ENCODE results near the gene SH3GLB2.

The SH3GLB2 gene

DNA sequence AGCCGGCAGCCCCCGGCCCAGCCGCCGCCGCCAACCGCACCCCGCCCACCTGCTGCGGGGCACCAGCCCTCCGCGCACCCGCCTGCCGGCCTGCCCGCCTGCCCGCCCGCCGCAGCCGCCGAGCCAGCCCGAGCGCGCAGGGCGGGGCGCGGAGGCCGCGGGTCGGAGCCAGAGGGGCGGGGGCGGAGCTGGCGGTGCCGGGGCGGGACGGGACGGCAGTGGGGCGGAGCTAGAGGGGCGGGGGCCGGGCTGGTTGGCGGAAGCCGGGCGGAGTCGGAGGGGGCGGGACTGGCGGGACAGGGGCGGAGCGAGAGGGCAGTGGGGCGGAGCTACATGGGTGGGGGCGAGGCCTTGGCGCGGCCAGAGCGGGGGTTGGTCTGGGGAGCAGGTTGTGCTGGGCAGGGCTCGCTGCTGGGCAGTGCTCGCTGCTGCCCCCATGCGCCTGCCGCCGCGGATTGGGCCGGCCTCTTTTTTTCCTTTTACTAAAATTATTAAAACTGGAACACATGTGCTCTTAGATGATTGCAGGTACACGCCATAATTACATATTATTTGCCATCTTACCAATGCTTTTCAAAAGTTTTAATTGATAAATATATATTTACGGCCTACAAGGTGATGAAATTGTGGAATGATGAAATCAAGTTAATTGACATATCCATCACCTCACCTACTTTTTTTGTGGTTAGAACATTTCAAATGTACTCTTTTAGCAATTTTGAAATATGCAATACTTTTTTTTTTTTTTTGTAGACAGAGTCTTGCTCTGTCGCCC is at the start of gene SH3GLB2:
Gene SH3GLB2 (minus strand): TSS at position 140 of the 775 bp plus-strand sequence. CDS start 177 bp downstream, outside the sequence.
- peak; percentile 60 for DNase-seq (ENCODE audit: low read depth)

DNA sequence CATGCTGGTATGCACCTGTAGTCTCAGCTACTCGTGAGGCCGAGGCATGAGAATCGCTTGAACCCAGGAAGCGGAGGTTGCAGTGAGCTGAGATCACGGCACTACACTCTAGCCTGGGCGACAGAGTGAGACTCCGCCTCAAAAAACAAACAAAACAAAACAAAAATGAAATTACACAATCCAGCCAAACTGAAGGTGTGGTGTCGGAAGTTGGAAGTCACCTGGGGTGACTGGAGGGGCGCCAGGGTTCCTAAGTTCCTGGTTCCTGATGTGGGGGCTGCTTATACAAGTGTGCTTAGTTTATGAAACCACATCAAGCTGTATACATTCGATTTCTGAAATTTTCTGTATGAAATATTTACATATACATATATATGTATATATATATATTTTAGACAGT is 49.1 kb upstream of the SH3GLB2 start:
- DNase-seq (ENCODE audit: low read depth) = no peak

DNA sequence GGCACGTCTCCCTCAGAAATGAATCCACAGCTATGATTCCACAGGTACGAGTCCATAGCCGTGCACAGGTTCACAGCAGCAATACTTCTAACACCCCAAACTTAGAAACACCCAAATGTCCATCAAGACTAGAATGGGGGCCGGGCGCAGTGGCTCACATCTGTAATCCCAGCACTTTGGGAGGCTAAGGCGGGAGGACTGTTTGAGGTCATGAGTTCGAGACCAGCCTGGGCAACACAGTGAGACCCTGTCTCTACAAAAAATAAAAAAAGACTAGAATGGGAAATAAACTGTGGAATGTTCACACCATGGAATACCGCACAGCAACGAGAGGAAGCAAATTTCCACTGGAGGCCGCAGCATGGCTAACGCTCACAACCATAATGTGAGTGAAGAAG is 48.5 kb upstream of the SH3GLB2 start:
- no peak for DNase-seq (ENCODE audit: low read depth)

DNA sequence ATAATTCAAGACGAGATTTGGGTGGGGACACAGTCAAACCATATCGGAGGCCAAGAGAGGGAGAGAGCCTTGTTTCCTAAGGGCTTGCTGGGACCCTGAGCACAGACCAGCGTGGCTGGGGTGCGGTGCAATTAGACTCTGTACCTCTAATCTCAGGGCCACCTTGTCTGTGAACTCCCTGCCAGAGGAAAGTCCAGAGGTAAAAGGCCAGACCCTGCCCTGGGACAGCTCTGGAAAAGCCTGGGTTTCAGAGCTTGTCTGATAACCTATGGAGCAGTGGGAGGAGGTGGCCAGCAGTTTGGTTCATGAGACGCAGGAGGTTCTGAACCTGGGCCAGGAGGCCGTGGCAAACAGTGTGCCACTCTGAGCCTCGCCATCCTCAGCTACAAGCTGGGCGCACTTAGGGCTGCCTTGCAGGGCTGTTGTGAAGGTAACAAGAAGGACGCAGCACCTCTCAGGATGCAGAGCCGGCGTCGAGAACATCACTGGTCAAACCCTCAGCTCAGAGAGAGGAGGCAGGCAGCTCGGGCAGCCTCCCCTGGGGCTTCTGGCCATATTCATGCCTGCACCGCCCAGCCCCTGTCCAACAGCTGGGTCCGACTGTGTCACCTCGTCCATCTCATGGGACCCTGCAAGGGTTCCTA is 48.0 kb upstream of the SH3GLB2 start:
- no peak for DNase-seq (ENCODE audit: low read depth)

DNA sequence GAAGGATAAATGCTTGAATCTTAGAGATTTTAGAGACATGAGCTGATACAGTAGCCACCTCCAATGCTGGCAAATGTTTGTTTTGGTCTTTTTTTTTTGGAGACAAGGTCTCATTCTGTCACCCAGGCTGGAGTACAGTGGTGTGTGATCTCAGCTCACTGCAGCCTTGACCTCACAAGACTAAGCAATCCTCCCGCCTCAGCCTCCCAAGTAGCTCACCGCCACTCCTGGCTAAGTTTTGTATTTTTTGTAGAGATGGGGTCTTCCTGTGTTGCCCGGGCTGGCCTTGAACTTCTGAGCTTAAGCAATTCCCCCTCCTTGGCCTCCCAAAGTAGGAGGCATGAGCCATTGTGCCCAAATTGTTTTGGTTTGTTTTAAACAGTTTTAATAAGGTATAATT is 46.0 kb upstream of the SH3GLB2 start:
- DNase-seq (ENCODE audit: low read depth) = no peak

DNA sequence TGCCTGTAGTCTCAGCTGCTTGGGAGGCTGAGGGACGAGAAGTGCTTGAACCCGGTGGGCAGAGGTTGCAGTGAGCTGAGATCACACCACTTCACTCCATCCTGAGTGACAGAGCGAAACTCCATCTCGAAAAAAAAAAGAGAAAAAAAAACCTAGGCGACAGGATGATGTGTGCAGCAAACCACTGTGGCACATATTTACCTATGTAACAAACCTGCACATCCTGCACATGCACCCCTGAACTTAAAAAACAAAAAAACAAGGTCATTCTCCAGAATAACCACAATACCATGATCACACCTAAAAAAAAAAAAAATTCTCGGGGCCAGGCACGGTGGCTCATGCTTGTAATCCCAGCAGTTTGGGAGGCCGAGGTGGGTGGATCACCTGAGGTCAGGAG is 45.3 kb upstream of the SH3GLB2 start:
- no peak for DNase-seq (ENCODE audit: low read depth)

DNA sequence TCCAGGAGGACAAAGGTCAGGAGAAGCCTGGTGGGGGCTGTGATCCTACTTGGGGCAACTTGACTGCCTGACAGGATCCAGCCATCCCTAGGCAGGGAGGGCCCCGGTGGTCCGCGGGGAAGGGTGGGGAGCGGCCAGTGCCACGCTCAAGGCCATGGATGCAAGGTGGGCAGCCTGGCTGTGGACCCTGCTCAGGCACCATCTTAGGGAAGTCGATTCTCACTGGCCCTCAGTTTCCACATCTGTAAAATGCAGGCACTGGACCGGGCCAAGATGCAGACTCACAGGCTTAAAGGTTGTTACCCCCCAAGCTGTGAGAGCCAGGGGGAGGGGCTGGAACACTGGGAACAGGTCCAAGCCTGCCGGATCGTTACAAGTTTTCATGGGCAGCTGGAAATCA is 44.0 kb upstream of the SH3GLB2 start:
- DNase-seq (ENCODE audit: low read depth) = no peak

DNA sequence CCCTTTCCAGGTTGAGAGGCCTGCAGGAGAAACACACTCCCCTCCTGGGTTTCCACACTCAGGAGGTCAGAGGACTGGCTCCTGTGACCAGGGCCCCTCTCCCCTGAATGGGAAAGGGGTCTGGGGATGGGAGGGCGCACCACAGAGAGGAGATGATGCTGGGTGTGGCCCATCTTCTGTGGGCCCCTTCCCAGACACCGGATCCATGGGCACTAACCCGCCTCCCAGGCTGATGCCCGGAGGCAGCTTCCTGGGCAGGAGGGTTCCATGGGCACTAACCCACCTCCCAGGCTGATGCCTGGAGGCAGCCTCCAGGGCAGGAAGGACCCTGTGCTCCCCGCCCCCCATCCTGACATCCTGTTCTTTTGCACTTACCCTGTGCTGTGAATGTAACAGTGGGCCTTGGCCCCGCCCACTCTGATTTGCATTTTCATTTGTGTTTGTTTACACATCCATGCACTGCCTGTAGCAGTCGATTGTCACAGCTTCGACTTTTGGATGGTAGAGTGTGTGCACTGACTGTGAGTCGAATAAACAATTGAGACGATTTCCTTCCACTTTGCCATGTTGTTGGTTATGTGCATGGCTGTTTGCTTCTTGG is 43.5 kb upstream of the SH3GLB2 start:
- no peak for DNase-seq (ENCODE audit: low read depth)

DNA sequence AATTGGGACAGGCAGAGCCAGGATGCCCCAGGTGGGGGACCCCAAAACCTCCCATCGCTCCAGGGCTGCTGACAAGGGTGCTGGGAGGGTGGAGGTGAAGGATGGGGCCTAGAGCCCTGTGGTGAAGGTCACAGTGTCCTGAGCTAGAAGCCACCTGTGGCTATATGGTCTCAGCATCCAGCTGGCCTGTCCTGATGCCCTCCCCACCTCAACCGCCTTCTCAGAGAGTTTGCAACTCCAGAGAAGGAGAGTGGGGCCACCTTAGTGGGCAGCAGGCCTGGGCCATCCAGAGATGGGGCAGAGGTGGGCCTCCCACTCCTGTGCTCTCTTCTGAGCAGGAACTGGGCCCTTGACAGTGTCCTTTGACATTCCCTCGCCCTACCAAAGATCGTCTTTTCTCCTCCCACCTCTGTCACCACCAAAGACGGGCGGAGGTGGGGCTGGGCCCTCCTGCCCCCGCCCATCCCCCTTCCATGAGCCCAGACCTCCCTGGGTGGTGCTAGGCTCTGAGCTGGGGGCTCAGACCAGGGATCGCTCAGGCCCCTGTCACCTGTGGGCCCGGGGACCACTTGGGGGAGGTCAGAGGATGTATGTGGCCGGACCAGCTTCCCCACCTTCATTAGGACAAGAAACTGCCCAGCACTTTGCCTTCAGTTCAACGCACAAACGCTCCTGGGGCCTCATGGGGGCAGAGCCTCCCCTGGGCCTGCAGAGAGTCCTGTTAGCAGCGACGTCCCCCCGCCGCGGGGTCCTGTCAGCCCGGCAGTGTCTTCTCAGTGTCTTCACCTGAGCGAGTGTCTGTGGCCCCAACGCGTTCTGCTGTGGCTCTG is 42.8 kb upstream of the SH3GLB2 start:
- no peak for DNase-seq (ENCODE audit: low read depth)

DNA sequence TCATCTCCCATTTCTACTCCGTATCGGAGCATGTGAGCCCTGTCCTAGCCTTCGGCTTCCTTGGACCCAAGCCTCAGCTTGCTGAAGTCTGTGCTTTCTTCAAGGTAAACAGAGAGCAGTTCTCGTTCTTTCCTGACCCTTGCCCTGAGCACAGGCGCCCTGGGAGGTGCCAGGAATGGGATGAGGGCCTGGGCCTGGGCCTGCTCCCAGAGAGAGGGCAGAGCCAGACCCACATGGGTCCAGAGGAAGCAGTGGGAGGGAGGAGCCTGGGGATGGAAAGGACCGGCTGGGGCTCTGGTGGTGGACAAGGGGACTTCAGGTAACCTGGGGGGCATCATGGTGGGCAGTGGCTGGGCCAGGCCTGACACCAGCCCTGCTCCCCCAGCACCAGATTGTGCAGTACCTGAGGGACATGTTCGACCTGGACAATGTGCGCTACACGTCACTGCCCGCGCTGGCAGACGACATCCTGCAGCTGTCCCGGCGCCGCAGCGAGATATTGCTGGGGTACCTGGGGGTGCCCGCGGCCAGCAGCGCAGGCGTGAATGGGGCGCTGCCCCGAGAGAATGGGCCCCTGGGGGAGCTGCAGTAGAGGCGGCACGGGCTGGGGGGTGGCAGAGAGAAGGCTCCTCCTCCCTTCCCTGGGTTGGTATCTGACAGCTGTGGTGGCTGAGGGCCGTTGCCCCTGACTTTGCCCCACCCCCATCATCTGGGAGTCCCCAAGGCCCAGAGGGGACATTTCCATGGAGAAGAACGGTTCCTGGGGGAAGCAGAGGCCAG is 41.9 kb upstream of the SH3GLB2 start:
- DNase-seq (ENCODE audit: low read depth) = no peak

DNA sequence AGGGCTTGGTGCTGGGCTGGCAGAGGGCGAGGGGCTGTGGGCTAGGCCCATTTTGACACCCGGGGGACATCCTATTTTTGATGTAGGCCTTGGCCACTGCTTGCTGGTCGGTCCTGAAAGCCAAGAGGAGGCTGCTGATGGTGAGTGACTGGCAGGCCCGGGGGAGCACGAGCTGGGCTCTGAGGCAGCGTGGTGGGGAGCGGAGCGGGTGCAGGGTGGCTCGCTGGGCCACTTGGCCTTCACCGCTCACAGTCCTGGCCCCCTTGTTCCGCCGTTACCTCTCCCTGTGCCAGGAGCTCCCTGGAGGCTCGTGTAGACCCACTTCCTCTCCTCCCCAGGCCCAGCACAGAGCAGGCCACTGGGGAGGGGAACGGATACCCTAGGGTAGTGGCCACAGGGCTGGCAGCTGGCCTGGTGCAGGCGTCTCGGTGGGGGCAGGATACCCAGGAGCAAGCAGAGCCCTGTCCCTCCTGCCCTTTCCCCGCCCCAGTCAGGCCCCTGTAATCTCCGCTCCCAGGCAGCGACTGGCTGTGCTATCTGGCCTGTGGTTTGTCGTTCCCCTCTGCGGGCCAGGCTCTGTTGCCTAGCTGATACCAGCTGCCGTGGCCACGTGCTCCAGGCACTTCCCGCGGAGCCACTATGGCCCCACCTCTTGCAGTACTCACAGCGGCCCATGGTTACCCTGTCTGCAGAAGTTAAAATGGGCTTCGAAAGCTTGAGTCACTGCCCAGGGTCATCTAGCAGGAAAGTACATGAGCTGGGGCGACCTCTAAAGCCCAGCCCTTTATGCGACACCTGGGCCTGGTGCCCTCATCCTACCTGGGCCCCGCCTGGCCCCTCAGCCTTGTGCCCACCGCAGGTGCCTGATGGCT is 41.1 kb upstream of the SH3GLB2 start:
- no peak for DNase-seq (ENCODE audit: low read depth)

DNA sequence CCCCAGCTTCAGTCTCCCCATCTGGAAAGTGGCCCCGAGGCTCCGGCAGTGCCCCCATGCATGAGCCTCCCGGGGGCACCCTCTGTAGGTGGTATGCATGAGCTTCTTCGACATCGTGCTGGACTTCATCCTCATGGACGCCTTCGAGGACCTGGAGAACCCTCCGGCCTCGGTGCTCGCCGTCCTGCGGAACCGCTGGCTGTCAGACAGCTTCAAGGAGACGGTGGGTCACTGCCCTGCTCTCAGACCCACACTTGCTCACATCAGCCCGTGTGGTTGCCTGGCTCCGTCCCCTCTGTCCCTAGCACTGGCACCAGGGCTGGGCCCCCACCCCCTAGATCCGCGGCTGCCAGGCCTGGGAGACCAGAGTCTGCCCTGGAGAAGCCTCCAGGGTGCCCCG is 40.0 kb upstream of the SH3GLB2 start:
- DNase-seq (ENCODE audit: low read depth) = no peak

DNA sequence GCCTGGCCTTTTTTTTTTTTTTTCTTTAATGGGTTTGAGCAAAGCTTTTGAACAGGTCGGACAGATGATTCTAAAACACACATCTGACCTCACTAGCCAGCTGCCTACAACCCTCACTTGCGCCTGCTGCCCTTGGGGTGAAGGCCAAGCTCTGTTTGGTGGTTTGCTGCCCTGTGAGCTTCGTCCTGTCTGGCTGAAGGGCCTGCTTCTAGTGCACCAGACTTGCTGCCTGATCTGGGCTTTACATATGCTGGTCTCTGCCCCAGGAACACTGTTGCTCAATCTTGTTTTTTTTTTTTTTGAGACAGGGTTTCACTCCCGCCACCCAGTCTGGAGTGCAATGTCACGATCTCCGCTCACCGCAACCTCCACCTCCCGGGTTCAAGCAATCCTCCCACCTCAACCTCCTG is 36.4 kb upstream of the SH3GLB2 start:
- DNase-seq (ENCODE audit: low read depth) = no peak

DNA sequence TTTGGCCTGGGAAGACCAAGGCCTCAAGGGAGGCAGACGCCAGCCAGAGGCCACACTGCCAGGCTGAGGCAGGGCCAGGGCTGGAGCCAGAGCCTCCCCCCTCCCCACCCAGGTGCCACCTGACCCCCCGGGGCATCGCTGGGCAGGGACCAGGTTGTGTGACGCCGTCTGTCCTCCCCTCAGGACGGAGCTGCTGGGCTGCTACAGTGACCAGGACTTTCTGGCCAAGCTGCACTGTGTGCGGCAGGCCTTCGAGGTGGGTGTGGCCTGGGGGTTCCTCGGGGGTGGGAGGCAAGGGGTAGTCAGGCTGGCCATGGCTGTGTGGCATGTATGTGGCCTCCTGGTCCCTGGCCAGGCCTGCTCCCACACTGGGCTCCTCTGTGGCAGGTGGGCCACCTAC is 34.9 kb upstream of the SH3GLB2 start:
- no peak for DNase-seq (ENCODE audit: low read depth)

DNA sequence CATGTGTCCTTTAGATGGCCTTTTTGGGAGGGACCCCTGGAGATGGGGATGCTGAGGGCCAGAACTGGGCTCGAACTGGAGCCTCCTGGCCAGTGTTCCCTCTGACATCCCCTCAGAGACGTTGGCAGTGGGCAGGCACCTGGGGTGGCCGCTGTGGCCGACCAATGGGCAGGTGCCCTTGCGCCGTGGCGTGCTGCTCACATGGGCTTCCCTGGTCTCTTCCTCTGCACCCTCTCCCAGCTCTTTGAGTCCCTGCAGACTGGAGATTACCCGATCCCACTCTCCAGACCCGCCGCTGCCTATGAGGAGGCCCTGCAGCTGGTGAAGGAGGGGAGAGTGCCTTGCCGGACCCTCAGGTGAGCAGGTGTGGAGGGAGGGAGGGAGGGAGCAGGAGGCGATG is 32.9 kb upstream of the SH3GLB2 start:
- no peak for DNase-seq (ENCODE audit: low read depth)

DNA sequence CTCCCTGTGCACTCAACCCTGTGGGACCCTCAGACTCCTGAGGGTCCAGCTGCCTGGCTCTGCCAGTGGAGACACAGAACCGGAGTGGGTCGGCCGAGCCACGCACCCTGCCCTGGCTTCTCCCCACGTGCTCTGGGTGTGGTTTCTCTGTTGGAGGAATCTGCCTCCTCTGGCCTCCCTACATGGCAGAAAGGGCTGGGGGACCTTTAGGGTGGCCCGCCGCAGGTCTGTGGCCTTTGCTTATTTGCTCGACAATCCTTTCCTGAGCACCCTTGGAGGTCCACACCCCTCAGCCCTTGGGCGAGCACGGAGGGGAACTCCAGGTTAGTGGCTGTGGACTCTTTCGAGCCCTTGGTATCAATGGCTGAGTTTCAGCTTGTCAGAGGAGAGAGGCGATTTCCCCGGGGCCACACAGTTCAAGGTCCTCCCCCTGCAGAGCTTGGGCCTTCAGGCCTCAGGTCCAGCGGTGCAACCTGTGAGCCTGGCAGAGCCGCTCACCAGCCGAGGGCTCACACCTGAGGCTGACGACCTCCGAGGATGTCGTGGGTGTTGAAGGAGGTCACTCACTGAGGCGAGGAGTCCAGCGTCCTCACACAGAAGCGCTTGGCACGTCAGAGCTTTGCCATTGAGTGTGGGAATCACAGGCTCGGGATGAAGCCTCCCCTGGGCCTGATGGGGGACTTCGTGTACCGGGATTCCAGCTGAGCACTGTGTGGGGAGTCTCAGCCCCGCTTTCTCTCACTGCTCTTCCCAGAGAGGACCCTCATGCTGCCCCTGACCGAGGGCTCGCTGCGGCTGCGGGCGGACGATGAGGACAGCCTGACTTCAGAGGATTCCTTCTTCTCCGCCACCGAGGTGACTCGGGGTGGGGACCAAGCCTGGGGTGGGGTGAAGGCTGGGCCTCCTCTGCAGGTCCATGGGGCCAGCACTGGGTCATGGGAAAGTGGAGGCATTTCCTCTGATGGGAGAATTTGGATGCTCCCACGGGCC is 32.0 kb upstream of the SH3GLB2 start:
- no peak for DNase-seq (ENCODE audit: low read depth)

DNA sequence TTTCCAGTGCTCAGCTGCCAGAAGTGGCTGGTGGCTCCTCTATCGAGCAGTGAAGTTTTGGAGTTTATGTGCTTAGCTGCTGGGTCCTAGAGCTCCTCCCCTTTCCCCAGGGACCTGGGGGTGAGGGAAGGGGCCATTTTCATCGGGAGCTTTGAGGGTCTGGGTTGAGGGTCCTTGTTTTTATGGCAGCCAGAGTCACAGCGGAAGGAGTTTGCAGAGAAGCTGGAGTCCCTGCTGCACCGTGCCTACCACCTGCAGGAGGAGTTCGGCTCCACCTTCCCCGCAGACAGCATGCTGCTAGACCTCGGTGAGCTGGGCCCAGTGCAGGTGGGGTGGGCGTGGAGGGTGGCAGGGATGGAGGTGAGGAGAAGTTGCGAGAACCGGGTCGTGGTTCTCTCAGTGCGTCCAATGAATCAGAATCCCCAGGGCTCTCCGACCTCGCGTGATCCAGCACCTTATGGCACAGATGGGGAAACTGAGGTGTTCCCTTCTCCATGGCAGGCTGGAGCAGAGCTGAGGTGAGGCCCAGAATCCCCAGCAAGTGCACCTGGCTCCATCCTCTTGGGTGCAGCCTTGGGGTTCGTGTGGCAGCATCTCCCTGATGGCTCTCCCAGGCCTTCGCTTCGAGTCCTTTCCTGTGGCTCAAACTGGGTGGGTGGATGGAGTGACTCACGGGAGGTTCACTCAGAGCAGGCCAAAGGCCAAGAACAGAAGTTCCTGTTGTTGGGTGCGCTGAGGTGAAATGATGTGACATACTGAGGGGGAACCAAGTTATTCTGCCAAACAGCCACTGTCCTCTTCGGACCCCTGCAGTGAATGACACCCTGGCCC is 31.0 kb upstream of the SH3GLB2 start:
- no peak for DNase-seq (ENCODE audit: low read depth)

DNA sequence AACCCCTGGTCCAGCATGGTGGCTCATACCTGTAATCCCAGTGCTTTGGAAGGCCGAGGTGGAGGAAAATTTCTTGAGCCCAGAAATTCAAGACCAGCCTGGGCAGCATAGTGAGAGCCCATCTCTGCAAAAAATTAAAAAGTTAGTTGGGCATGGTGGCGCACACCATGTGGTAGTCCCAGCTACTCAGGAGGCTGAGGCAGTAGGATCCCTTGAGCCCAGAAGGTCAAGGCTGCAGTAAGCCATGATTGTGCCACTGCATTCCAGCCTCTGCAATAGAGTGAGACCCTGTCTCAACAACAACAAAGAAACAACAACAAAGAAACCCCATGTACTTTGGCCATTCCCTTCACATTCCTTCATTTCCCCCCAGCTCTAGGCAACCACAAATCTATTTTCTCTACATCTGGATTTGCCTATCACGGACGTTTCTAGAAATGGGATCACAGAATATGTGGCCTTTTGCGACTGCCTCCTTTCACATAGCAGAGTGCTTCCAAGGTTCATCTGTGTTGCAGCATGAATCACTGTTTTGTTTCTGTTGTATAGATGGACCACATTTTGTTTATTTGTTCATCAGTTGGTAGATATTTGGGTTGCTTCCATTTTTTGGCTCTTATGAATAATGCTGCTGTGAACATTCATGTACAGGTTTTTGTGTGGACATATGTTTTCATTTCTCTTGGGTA is 26.2 kb upstream of the SH3GLB2 start:
- no peak for DNase-seq (ENCODE audit: low read depth)

All from HS-5 (cell line).